GM03348 (cell line): ENCODE measurements around the gene DENR.

Source experiments
- DNase-seq: peaks from one replicate; pipeline ENCODE4 v3.0.0; 2012; ENCODE audit warnings: low spot score

The DENR gene

GRCh38 chr12:122820138-122820537, 67.5 kb downstream of the DENR start:
- no peak for DNase-seq
